NOMO-1 treated with dmso at 0.1 percent for 144 hours (cell line): Measurements from ENCODE around the gene SLC7A8.
"Not testable (repeated sequence)": the region's sequence is repeated elsewhere in the genome, so short reads cannot be mapped to it uniquely, and the experiment has no call there.

ENCODE experiments used
- DNase-seq: peaks from one replicate; lab custom pipeline; 2025; ENCODE audit not compliant: unreplicated experiment; lab: John Stamatoyannopoulos, UW

Gene SLC7A8

DNA sequence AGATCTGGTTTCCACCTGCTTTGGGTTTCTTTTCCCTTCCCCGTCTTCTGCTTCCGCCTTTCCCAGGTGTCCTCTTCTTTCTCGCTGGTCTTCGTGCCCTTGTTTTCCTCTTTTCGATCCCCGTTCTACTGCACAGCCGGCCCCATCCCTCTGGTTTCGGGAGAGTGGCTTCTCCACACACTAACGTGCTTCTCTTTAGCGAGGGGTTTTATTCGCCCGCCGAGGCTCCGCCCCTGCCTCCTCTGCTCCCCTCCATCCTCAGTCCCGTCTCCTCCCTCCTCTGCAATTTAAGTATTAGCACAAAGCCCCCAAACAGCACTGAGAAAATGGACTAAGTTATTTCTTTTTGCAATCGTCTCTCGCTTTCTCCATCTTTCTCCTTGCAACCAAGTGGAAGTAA is at the start of gene SLC7A8:
Gene SLC7A8, minus strand, starts transcription at position 182 of the 400 bp plus-strand sequence. CDS start 746 bp downstream, outside the sequence.
- no peak for DNase-seq

- not testable (repeated sequence) for DNase-seq
Observed at GRCh38 chr14:23232241-23232808, 48.9 kb upstream of the SLC7A8 start.

DNA sequence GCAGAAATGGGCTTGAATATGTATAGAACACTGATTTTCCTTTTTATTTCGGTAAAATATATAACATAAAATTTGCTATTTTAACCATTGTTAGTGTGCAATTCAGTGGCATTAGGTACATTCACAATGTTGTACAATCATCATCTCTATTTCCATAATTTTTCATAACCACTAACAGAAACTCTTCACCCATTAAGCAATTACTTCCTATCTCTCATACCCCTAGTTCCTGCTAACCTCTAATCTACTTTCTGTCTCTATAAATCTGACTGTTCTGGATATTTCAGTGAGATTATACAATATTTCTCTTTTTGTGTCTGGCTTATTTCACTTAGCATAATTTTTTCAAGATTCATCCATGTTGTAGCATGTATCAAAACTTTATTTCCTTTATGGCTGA is 45.4 kb upstream of the SLC7A8 start:
- DNase-seq = peak; percentile 24

DNA sequence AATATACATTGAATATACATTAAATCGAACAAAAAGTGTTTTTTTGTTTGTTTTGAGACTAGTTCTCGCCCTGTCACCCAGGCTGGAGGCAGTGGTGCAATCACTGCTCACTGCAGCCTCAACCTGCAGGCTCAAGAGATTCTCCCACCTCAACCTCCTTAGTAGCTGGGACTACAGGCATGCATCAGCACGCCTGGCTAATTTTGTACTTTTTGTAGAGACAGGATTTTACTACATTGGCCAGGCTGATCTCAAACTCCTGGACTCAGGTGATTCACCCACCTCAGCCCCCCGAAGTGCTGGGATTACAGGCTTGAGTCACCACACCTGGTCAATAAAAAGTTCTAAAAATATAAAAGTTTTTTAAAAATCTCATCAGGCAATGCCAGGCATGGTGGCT is 44.1 kb upstream of the SLC7A8 start:
- DNase-seq = no peak

DNA sequence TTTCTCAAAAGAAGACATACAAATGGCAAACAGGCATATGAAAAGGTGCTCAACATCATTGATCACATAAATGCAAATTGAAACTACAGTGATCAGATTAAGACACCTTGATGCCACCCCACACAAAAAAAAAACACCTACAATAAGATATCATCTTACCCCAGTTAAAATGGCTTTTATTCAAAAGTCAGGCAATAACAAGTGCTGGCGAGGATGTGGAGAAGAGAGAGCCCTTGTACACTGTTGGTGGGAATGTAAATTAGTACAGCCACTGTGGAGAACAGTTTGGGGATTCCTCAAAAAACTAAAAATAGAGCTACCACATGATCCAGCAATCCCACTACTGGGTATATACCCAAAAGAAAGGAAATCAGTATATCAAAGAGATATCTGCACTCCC is 41.5 kb upstream of the SLC7A8 start:
- not testable (repeated sequence) for DNase-seq

DNA sequence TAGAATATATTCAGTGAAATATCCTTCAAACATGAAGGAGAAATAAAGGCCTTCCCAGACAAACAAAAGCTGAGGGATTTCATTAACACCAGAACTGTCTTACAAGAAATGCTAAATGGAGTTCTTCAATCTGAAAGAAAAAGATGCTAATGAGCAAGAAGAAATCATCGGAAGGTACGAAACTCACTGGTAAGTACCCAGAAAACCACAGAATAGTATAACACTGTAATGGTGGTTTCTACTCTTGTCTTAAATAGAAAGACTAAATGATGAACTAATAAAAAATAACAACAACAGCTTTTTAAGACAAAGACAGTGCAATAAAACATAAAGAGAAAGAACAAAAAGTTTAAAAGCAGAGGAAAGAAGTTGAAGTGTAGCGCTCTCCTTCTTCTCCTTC is 35.6 kb upstream of the SLC7A8 start:
- no peak for DNase-seq

GRCh38 chr14:23217032-23218020 is 33.9 kb upstream of the SLC7A8 start:
- DNase-seq = no peak

DNA sequence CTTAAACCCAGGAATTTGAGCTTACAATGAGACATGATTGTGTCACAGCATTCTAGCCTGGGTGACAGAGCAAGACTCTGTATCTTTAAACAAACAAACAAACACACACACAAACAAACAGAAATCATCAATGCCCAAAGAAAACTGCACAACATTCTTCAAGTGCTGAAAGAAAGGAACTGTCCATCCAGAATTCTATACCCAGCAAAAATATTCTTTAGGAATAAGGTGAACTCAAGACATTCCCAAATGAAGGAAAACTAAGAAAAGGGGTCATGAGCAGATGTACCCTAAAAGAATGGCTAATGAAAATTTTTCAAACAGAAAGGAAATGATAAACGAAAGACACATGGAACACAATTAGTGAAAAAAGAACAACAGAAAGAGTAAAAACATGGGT is 32.0 kb upstream of the SLC7A8 start:
- no peak for DNase-seq

DNA sequence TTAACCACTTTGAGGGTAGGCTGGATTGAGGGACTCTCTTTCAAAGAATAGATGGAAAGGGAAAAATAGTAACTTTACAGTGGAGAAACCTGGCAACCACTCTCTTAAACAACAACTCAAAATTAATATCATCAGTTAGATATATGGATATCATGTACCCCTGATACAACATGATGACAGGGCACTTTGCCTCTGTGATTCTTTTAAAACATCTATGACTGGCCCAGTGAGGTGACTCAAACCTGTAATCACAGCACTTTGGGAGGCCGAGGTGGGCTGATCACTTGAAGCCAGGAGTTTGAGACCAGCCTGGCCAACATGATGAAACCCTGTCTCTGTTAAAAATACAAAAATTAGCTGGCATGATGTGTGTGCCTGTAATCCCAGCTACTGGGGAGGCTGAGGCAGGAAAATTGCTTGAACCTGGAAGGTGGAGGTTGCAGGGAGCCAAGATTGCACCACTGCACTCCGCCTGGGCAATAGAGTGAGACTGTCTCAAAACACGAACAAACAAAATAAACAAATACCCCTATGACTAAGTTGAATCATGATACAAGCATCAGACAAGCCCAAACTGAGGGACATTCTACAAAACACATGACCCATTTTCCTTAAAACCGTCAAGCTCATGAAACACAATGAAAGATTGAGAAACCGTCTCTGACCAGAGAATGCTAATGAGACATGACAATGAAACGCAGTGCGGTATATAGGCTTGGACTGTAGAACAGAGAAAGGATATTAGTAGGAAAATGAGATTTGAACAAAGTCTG is 26.4 kb upstream of the SLC7A8 start:
- no peak for DNase-seq

DNA sequence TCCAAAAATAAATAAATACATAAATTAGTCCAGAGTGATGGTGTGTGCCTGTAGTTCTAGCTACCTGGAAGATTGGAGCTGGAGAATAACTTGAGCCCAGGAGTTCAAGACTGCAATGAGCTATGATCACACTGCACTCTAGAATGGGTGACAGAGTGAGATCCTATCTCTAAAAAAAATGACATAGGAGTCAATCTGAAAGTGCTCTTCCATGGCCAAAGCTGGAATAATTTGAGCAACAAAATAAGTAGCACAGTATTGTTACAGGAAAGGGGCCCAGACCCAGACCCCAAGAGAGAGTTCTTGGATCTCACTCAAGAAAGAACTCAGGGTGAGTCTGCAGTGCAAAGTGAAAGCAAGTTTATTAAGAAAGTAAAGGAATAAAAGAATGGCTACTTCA is 24.9 kb upstream of the SLC7A8 start:
- DNase-seq = no peak

DNA sequence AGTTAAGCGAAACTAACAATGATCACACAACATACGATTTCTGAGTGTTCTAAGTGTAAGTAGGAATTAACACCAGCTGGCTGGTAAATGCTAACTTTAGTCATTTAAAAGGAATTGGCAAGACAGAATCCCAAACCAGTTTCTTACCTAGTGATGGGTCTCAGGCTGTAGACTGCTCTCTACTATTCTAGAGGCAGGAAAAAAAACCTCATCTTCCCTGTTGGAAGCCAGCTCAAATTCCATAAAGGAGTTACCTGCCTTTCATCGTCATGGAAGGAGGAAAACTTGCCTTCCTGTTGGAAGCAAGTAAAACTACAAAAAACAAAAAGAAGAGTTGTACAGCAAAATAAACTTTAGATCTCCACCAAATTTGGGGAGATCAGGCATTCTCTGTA is 23.7 kb upstream of the SLC7A8 start:
- no peak for DNase-seq

DNA sequence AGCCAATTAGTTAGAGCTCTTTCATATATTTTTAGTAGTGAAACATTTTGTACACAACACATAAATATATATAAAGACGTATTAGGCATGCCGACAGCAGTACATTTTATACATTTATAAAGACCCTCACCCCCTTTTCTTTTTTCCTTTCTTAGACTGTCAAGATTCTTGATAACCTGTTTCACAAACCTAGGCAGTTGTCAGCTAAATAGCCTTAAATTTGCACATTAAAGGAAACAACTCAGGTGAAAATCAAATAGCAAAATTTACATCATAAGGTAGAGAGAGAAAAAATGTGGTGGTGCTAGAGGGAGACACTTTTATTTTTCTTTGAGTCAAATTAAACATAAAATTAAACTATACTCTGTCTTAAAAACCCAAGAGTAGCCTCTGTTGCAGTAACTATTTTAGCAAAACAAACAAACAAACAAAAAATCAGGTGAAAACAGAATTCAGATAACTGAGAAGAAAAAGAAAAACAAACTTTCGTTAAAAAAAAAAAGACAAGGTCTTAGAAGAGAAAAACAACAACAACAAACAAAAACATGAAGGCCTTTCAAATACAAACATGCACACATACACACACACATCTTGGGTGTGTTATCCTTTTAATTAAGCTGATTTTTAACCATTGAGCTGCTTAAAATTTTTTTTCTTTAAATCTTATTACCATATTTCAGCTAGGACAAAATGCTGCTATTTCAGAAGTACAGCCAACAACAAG is 23.1 kb upstream of the SLC7A8 start:
- no peak for DNase-seq

- no peak for DNase-seq
Observed at GRCh38 chr14:23202001-23202400, 18.5 kb upstream of the SLC7A8 start.

GRCh38 chr14:23199141-23199540 is 15.7 kb upstream of the SLC7A8 start:
- not testable (repeated sequence) for DNase-seq

- DNase-seq = not testable (repeated sequence)
Observed at GRCh38 chr14:23196487-23196886, 13.0 kb upstream of the SLC7A8 start.

DNA sequence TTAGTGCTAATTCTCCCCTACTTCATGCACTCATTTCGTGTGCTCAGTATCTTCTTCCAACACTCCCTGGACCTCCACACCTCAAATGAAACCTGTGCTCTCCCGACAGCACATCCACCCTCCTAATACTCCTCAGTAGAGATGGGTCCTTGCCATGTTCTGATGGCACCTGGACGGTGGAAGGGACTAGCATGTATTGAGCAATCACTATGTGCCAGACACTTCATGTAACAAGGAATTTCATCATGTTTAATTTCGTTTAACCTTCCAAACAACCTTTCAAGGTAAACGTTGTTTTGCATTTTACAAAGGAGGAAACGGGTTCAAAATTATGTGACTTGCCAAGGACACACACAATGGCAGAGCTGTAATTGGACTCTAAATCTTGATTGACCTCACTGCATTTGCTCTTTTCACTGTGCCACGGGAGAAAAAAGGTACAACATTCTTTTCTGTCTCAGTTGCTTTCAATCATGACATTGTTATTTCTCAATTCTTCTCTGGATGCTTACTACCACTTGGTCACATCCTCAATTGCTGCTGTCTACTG is 12.2 kb upstream of the SLC7A8 start:
- DNase-seq = no peak

DNA sequence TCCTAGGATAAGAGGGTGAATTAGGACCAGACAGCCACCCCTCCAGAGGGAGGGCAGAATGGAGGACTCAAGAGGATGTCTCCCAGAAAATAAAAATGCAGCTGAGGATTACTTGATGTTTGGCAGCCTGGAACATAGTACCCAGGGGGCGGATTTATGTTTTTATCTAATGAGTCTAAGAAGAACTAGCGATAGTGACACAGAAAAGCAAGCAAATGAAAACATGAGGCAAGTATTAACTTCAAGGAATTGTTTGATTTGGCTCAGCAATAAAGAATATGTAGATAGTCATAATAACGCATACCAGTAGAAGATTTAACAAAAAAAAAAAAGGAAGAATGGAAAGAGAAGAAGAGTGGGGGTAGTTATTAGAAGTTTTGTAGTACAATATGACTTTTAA is 10.0 kb upstream of the SLC7A8 start:
- DNase-seq = no peak

- no peak for DNase-seq
Observed at GRCh38 chr14:23187925-23188324, 4.5 kb upstream of the SLC7A8 start.

GRCh38 chr14:23186913-23187654 is 3.6 kb upstream of the SLC7A8 start:
- peak; percentile 11 for DNase-seq

- no peak for DNase-seq
Observed at GRCh38 chr14:23185063-23185462, 1.6 kb upstream of the SLC7A8 start.
